Astrocyte of the hippocampus (primary cell): ENCODE measurements around the gene CCM2.
"Not testable (repeated sequence)": the region's sequence is repeated elsewhere in the genome, so short reads cannot be mapped to it uniquely, and the experiment has no call there.

Source experiments
- DNase-seq: peaks from one replicate; pipeline ENCODE4 v3.0.0; 2011; ENCODE audit warnings: low read depth, low spot score

CCM2 gene

DNA sequence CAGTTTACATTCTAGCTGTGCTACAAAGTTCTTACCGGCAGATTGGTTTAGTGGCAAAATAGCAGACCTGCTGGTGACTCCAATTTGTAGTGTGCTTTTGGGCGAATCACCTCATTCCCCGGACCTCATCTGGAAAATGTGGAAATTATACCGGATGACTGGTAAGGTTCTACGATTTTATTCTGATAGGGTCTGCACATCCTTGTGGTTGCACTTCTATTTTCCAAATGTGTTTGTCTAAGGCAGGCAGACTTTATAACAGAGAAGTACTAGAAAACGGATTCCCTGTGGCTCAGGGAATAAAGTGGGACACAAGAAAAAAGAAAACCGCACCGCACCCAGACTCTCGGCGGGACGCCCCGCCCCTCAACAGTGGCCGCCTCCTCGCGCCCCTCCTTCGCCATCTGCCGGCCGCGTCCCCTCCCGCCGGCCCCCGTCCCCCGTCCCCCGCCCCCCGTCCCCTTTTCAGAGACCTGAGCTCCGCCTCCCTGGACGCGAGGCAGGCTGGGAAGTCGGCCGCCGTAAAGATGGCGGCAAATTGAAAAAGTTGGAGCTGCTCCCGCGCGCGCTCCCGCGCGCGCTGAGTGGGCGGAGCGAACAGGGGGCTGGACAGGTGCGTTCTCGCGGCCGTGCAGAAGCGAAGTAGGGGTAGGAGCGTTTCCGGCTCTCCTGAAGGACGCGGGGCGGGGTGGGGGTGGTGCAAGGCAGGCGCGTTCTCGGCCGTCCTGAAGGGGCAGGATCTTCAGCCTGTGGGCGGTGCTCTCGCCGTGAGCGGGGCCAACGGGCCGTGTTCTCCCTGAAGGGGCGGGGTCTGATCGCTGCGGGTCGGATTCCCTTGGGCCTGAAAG is 532 bp upstream of the CCM2 start:
- DNase-seq: peak; percentile 100

DNA sequence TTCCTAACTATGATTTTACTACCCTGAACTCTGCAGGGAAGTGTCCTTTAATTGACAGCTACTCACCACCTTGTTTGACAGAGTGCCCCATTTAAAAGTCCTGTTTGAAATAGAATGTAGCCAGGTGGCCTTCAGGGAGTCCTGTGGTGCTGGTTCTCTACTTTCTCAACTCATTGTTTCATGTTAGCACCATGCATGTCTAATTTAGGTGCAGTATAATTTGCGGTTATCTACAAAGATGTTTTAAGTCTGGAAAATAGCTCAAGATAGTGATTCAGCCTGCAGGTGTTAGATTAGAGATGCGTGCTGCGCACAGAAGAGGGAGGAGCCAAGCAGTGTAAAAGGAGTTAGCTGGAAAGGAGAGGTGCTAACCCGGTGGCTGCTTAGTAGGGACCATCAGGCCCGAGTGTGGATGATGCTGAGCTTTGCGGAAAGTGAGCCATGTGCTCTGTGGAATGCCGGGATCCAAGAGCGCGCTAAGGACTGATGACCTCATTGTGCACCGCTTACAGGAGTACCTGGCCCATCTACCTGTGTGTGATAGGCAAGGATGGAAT is 1.2 kb downstream of the CCM2 start:
- DNase-seq: peak; percentile 22

DNA sequence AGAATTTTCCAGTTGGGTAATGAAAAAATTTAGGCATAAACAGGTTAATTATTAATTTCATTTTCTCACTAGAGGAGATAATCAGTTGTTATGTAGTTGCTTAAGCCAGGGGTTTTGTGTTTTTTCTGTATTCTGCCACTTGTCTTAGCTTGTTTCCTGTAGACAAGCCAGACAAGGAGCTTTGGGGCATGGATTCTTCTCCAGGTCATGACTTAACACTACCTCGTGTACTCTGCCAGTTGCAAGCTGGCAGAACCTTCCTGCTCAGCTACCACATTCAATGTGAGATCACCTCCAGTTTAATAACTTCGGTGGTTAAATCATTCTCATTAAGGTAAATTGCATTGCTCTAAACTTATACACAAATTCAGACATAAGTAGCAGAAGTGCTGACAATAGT is 1.8 kb downstream of the CCM2 start:
- no peak for DNase-seq

DNA sequence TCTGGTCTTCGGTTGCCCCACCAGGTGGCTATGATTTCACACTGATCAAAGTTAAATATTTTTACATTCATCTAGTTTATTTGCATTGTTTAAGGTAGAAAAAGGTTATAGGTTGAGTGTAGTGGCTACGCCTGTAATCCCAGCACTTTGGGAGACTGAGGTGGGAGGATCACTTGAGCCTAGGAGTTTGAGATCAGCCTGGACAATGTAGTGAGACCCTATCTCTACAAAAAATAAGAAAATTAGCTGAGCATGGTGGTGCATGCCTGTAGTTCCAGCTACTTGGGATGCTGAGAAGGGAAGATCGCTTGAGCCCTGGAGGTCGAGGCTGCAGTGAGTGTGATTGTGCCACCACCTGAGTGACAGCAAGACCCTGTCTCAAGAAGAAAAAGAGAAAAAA is 3.8 kb downstream of the CCM2 start:
- no peak for DNase-seq

DNA sequence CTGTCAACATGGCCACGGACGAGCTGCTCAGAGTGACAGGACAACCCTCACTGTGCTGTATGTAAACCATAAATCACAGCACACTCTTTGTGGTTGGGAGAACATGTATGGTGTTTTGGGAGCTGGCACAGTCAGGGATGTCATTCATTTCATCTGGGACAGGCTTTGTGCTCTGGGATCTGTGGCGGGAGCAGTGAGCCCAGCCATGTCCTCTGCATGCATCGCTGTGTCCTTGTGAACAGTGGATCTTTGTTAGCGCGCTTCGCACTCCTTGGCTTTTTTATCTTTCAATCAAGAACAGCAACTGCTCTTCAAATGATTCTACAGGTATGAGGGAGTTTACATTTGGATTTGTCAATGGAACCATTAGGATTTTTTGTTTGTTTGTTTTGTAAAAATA is 7.1 kb downstream of the CCM2 start:
- DNase-seq: no peak

DNA sequence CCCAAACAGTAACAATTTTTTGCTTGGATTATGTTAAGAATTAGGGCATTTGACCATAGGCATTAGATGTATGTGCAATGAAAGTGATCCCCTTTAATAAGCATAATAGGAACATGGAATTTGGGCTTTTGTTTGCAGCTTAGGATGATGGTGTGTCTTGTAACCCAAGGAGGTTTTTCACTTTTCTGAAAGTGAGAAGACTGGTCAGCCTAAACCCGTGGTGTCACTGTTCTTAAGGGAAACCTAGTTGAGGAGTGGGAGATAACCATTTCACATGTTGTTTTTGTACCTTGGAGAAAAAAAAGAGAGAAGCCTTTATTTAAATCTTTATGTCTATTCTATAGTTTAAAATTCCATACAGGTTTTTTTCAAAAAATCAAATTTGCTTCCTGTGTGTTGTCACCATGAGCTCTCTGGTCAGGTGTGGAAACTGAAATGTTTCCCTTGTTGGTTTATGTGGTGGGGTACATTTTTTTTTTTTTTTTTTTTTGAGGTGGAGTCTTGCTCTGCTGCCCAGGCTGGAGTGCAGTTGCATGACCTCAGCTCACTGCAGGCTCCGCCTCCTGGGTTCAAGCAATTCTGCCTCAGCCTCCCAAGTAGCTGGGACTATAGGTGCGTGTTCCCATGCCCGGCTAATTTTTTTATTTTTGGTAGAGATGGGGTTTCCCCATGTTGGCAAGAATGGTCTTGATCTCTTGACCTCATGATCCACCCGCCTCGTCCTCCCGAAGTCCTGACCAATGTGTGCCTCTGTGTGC is 7.7 kb downstream of the CCM2 start:
- no peak for DNase-seq

DNA sequence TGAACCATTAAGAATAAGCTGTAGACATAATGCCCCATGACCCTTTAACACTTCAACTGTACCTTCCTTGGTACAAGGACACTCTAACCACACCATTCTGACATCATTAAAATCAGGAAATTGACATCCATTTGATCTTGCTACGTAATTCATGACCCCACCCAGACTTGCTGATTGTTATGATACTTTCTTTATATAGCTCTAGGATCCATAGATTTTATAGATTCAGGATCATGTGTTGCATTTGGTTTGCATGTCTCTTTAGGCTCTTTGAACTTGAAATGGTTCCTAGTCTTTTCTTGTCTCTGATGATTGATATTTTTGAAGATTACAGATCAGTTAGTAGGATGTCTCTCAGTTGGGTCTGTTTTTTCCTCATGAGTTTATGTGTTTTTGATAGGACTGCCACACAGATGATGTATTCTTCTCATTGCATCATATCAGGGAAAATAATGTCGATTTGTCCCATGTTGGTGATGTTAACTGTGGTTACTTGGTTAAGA is 13.5 kb downstream of the CCM2 start:
- DNase-seq: no peak

DNA sequence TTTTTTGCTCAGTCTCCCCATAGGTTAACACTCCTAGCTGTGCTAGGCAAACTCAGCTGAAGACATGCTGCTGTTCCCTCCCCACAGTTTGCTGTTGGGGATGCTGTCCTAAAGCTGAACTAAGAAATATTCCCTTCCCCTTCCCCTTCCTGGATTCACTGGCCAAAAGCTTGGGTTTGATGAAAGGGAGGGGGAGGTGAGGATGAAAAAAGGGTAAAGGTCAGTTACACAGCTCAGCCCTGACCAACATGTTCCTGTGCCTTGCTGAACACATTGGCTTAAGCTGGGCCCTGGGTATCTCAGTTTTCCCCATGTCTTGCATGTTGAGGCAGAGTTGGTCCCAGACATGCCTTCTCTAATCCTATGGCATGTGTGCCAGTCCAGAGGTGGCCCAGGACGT is 15.3 kb downstream of the CCM2 start:
- DNase-seq: no peak

DNA sequence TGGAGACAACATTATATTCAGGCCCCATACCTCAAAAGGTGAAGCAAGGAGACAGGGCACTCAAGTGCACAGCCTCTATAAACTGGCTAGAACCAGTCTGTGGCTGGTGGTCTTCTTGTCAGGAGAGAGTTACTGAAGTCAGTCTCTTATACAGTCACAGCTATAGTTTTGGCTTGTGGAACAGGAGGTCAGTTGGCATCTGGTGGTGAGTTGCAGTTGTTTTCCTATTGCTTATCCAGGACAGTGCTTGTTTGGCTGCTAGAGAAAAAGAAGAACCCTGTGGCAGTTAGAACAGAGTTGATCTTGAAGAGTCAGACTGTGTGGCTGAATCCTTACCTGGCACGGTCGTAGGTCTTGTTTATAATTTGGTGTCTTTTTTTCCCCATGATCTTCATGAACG is 17.3 kb downstream of the CCM2 start:
- DNase-seq: no peak

DNA sequence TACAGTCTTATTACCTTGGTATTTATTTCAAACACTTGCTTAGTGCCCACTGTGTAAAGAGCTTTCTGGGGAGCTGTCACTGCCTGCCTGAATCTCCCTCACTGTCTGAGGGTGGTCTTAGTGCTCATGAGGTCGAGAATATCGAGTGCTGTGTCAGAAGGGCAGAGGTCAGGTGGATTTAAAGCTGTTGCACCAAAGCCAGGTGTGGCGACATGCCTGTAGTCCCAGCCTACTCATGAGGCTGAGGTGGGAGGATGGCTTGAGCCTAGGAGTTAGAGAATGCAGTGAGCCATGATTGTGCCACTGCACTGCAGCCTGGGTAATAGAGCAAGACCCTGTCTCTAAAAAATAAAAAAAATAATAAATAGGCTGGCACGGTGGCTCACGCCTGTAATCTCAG is 20.9 kb downstream of the CCM2 start:
- no peak for DNase-seq

DNA sequence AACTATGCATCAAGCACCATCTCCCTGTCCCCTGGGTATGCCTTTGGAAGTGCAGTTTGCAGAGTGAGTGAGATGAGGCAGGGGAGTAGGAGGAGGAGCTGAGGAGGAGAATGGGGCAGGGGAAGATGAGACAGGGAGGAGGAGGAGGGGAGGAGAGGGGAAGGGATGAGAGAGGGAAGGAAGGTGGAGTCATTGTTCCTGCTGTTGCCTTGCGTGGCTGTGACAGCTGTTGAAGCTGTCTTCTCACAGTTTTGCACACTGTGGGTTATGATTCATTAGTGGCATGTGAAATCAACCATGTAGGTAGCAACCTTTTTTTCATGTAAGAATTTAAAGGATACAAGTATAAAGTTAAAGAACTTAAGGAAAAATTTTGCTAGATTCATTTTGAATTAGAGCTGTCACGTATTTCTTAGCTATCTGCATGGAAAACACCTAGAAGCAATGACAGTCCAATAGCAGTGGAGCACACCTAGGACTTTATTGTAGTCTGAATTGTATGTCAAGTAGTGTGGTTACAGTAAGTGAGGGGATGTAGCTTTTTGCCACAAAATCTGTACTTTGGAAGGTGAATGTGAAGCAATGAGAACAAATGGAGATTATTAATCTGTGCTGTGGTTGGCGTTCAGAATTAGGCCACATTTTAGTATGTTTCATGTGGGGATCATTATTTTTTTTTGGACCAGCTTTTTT is 21.7 kb downstream of the CCM2 start:
- peak; percentile 46 for DNase-seq

DNA sequence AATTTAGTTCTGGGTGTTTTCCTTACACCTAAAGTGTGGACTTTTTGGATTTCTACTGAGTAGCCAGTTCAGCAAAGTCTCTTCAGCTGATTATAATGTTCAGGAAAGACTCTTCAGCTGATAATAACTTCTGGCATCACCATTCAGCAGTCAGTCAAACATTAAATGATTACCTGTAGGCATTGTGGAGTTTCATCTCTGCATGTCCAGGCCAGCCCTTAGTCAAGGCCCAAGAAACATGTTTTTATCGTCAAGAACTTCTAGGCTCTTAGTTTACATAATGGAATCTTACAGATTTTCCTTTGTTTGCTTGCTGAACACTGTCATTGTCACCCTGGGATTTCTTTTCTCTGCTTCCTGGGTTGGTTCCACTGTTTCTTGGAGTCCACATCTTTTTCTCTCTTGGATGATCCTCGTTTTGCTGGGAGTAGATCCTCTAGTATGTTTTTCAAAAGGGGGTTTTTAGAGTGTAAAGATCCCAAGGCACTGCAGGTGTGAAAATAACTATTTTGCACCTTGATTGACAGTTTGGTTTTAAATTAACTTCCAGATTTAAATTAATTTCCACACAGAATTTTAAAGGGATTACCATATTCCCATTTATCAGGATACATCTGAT is 24.2 kb downstream of the CCM2 start:
- no peak for DNase-seq

DNA sequence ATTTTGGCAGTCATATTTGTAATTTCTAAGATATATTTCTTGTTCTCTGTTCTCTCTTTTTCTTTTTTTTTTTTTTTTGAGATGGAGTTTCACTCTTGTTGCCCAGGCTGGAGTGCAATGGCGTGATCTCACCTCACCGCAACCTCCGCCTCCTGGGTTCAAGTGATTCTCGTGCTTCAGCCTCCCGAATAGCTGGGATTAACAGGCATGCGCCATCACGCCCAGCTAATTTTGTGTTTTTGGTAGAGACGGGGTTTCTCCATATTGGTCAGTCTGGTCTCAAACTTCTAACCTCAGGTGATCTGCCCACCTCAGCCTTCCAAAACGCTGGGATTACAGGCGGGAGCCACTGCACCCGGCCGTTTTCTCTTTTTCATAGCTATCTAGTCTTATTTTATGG is 25.5 kb downstream of the CCM2 start:
- DNase-seq: not testable (repeated sequence)

DNA sequence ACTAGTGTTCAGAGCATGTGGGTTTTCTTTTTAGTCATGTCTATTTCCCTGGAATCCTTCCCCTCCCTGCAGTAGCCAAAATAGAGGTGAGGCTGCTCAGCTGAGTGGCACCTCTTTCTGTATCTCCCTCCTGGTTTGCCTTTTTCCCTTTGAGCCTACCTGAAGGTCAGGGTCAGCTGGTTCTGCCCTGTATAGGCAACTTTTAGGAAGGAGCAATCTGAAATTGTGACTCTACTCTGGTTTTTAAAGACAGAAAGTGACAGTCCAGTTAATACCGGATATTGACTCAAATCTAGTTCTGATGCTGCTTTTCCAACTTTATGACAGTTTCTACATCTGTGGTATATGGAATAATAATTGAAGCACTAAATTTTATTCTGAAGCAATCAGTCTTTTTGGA is 26.0 kb downstream of the CCM2 start:
- DNase-seq: no peak

DNA sequence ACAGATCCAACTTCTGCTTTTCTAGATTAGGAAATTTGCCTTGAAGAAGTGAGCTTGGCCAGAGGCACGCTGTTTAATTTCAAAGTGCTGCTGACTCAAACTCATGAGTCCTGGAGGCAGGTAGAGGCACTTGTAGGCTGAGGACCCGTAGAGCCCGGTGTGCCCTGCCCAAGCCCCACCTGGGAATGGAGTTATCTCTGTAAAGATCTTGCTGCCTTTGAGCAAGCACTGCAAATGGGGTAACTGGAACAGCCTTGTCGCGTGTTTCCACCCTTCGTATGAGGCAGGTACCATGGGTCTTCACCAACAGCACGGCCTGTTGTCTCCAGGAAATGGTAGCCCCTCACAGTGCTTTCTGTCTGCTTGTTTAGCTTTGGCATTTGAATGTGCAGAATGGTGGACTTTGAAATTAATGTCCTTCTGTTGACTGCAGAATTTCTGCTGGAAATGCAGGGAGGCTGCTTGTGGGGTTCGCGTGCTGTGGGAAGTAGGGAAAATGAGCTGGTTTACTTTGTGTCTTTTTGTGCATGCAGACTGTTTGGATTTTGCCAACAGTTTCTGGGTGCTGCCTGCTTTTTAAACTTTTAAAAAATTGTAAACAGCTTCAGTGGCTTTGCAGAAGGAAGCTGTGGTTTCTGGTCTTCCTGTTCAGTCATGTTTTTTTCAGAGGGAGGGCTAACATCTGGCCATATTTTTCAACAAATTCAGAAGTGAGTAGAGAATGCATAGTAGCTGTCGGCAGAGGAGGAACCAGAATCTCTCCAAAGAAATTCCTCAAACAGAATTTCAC is 27.2 kb downstream of the CCM2 start:
- DNase-seq: no peak

DNA sequence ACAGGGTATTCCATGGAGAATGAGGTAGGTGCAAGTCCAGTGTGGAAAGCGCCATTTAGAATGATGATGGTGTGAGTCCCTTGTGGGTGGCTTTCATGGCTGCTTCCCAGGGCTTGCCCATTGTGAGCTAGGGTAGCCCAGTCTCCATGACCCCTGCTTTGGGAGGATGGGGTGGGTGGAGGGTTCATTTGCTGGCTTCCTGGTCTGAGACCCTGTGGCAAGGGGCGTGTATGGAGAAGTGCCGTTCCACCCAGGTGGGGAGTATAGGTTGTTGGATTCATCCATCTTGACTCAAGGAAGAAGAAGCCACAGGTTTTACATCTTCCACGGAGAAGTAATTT is 27.7 kb downstream of the CCM2 start:
- no peak for DNase-seq

DNA sequence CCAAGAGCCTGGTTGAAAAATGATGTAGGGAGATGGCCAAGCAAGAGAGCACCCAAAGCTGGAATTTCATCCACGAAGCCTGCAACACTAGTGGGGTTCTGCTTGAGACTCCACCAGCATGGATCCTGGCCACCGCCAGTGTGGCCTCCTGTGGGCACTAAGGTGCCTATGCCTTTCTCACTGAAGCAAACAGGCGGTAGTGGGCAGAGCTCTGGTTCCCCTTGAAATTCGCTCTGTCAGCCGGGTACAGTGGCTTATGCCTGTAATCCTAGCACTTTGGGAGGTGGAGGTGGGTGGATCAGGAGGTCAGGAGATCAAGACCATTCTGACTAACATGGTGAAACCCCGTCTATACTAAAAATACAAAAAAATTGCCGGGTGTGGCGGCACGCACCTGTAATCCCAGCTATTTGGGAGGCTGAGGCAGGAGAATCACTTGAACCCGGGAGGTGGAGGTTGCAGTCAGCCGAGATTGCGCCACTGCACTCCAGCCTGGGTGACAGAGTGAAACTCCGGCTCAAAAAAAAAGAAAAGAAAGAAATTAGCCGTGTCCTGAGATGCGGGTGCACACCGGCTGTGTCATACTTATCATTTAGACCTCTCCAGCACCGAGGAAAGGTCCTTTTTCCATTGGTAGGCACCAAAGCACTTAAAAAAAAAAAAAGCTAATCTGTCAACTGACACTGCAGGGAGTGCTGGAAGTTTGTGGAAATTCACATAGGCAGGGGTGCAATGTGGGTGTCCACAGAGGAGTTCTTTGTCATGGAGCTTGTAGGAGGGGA is 28.3 kb downstream of the CCM2 start:
- DNase-seq: no peak

DNA sequence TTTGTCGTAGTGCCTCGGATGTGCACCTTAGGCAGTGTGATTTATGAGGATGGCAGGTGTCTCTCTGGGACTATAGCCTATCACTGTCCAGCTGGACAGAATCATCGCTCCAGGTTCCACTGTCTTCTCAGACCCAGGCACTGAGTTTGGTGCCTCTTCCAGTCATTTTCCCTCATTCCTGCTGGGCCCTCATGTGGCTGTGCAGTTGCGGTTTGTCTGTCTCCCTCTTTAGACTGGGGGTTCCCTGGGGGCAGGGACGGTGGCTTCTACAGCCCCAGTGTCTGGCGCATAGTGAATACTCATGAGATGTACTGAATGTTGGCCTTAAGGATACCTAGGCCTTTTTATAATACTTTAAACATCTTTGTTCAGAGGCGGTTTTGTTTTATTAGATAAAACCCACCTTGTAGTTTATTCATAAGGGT is 28.9 kb downstream of the CCM2 start:
- no peak for DNase-seq

DNA sequence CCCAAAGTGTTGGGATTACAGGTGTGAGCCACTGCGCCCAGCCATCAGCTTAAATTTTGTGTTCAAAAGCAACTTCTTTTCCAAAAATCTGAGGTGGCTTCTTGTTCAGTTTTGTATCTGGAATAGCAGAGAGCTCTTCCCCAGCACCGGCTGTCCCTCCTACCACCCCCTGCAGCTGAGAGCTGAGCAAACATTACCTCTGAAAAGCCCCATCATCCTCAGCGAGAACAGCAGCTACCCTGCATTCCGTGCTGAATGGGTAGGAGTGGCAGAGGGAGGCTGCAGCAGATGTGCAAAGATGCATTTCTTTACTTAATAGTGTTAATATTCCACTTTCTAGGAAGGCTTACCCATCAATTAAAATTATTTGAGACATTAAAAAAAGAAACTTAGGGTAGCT is 31.8 kb downstream of the CCM2 start:
- no peak for DNase-seq

DNA sequence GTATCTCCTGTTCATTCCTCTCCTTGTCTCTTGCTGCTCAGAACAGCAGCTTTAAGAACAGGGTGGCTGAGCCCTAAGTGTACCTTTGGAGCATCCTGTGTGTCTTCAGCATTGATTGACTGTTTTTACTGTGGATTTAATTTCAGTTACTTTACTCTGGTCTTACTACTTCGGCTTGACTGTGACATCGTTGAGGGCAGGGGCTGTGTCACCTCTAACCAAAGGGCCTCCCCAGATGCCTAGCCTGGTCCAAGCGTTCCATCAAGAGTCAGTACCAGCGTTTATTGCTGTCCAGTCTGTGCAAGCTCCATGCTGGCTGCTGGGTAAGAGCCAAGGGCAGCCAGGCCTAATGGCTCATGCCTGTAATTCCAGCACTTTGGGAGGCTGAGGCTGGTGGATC is 32.4 kb downstream of the CCM2 start:
- no peak for DNase-seq
